Naive thymus-derived CD4-positive, alpha-beta T cell (primary cell): ENCODE measurements around the gene ATP8B4. TPM values are rescaled to one million over a fixed set of nuclear protein-coding genes. Genes with fewer than 3 reads are reported as not detected.

Experiments used
- ATAC-seq: fragments of 150-1000 bp; cut with Tn5 transposase; 2 replicates; pipeline ENCODE4 v1.10.0; 2021; ENCODE audit warnings: mild to moderate bottlenecking, moderate library complexity
- CTCF ChIA-PET: fragments of 350-600 bp; sonication (Branson Sonifier 250); formaldehyde crosslinking; loops from one replicate; lab custom pipeline; 2021; ENCODE audit warnings: antibody characterized with exemption; lab: Charles Lee
- POLR2A ChIA-PET: fragments of 350-600 bp; sonication (Branson Sonifier 250); formaldehyde crosslinking; loops from one replicate; lab custom pipeline; 2021; ENCODE audit warnings: antibody characterized with exemption, inconsistent platforms; lab: Charles Lee
- DNase-seq, 9 donors: peaks; one replicate each; pipeline versions ENCODE4 v3.0.0 to v3.0.0-alpha.2; 2020 to 2022; ENCODE audit warnings: mixed read lengths in 1 of 9
- H3K27ac ChIP-seq: one replicate; pipeline ENCODE4 v1.7.0; 2013; ENCODE audit warnings: mild to moderate bottlenecking, low read depth, low read length, moderate library complexity
- H3K27me3 ChIP-seq, 2 donors: one replicate each; pipeline ENCODE4 v1.7.0; 2013; ENCODE audit warnings: low read length in 2 of 2, mild to moderate bottlenecking in 2 of 2, moderate library complexity in 2 of 2; ENCODE audit not compliant: control insufficient read depth in 2 of 2, insufficient read depth in 2 of 2
- H3K36me3 ChIP-seq, 3 experiments: 1 replicate in 2 of 3; 2 replicates in 1 of 3; pipeline ENCODE4 v1.7.0; 2013; ENCODE audit warnings: low read length in 3 of 3, mild to moderate bottlenecking in 3 of 3, moderate library complexity in 1 of 3; ENCODE audit not compliant: insufficient read depth in 3 of 3, control insufficient read depth in 2 of 3
- H3K4me1 ChIP-seq, 2 donors: one replicate each; pipeline ENCODE4 v1.7.0; 2013; ENCODE audit warnings: low read length in 2 of 2, mild to moderate bottlenecking in 2 of 2, moderate library complexity in 1 of 2; ENCODE audit not compliant: control insufficient read depth in 2 of 2, insufficient read depth in 2 of 2
- H3K4me3 ChIP-seq: 2 replicates; pipeline ENCODE4 v1.7.0; 2013; ENCODE audit warnings: mild to moderate bottlenecking, low read length
- H3K9me3 ChIP-seq, 3 experiments: 1 replicate in 2 of 3; 2 replicates in 1 of 3; pipeline ENCODE4 v1.7.0; 2013; ENCODE audit warnings: low read length in 3 of 3; ENCODE audit not compliant: control insufficient read depth in 2 of 3
- H3K27ac Mint-ChIP-seq, 9 donors: one replicate each; pipeline ENCODE4 v1.8.0; 2020 to 2022; ENCODE audit warnings: mixed read lengths in 9 of 9, mild to moderate bottlenecking in 8 of 9, moderate library complexity in 5 of 9, inconsistent platforms in 2 of 9
- H3K27me3 Mint-ChIP-seq, 5 donors: one replicate each; pipeline ENCODE4 v1.8.0; 2021 to 2022; ENCODE audit warnings: mixed read lengths in 5 of 5, mild to moderate bottlenecking in 1 of 5
- H3K36me3 Mint-ChIP-seq, 5 donors: one replicate each; pipeline ENCODE4 v1.8.0; 2020 to 2022; ENCODE audit warnings: mixed read lengths in 5 of 5, mild to moderate bottlenecking in 3 of 5, inconsistent platforms in 1 of 5
- H3K4me1 Mint-ChIP-seq, 7 donors: one replicate each; pipeline ENCODE4 v1.8.0; 2020 to 2022; ENCODE audit warnings: mixed read lengths in 7 of 7, mild to moderate bottlenecking in 3 of 7, inconsistent platforms in 1 of 7
- H3K4me3 Mint-ChIP-seq, 10 donors: one replicate each; pipeline ENCODE4 v1.8.0; 2020 to 2022; ENCODE audit warnings: mild to moderate bottlenecking in 10 of 10, mixed read lengths in 10 of 10, moderate library complexity in 6 of 10, inconsistent platforms in 2 of 10
- H3K9me3 Mint-ChIP-seq, 11 donors: one replicate each; pipeline ENCODE4 v1.8.0; 2020 to 2022; ENCODE audit warnings: mixed read lengths in 11 of 11, mild to moderate bottlenecking in 4 of 11, inconsistent platforms in 1 of 11, moderate library complexity in 1 of 11
- intact Hi-C, 2 donors: fragments of 100-400 bp; cut with micrococcal nuclease; formaldehyde crosslinking; loops; one replicate each; pipeline ENCODE4 v1.15.1; 2023
- polyA plus RNA-seq, 2 donors: library from polyadenylated mRNA; unstranded; fragments of 300-500 nt; fragmentation: Illumina TruSeq; gene quantifications; one replicate each; pipeline ENCODE4 v1.2.3, GENCODE V29; 2021
- total RNA-seq, 6 experiments: library from RNA in 5 of 6; stranded (reverse) in 5 of 6; gene quantifications; 1 replicate in 5 of 6; 2 replicates in 1 of 6; pipeline ENCODE4 v1.2.3 and lab custom pipeline; 2021 to 2026

Gene ATP8B4
- total RNA-seq (10 to 100 TPM in 2 of 5 experiments, 1 to 10 TPM in 2, under 1 TPM in 1; 0.92 to 24.3 (median 5.0) TPM), polyA plus RNA-seq (not detected), total RNA-seq (lab: John Stamatoyannopoulos, UW) (0.40 reads per million)

GRCh38 chr15:50119063-50120040 is at the start of gene ATP8B4:
Gene ATP8B4, minus strand, starts transcription at chr15:50119233. Its CDS starts 12,267 bp downstream, at chr15:50106966.
- intact Hi-C loops, result loop anchor here in 1 of 2 donors (1.0 kb wide), 1 partner anchor 16 kb away; no protein-coding TSS in a partner anchor
- Mint-ChIP-seq H3K9me3 (peaks cover 0 to 17% (median 7%) of the 10 kb centered on the region in 11 donors), H3K4me3 (peak within 1 kb of the TSS in 2 of 10 donors; percentile 73 to 82), H3K27me3 (peaks cover 0 to 17% (median 14%) of the 10 kb centered on the region in 5 donors), H3K27ac (peak within 1 kb of the TSS in 1 of 9 donors; percentile 82), H3K36me3 (peaks cover 0 to 30% (median 4%) of the 10 kb centered on the region in 5 donors), H3K4me1 (peaks cover 0 to 36% (median 7%) of the 10 kb centered on the region in 7 donors)
- Histone ChIP-seq H3K36me3 (no peaks in the 10 kb centered on the region), H3K27me3 (no peaks in the 10 kb centered on the region), H3K4me3 (no peak within 1 kb of the TSS), H3K27ac (no peak within 1 kb of the TSS), H3K4me1 (no peaks in the 10 kb centered on the region), H3K9me3 (no peaks in the 10 kb centered on the region)
- CTCF ChIA-PET, result interaction anchor here (0.6 kb wide), 1 partner anchor 431 kb away, joined by 3 read pairs; no protein-coding TSS in a partner anchor
- ATAC-seq (no peak), DNase-seq (no peak)
- POLR2A ChIA-PET, result no interaction called here

- H3K4me3 Mint-ChIP-seq, result no peak overlapping the region
- Histone ChIP-seq H3K4me1 (no peaks in the 10 kb centered on the region), H3K36me3 (no peaks in the 10 kb centered on the region), H3K27me3 (no peaks in the 10 kb centered on the region), H3K9me3 (no peaks in the 10 kb centered on the region), H3K27ac (no peak overlapping the region), H3K4me3 (no peak overlapping the region)
- peaks cover 0 to 3% (median 0%) of the 10 kb centered on the region in 7 donors for H3K4me1 Mint-ChIP-seq
- peaks cover 0 to 27% (median 6%) of the 10 kb centered on the region in 5 donors for H3K36me3 Mint-ChIP-seq
- H3K9me3 Mint-ChIP-seq, result peaks cover 0 to 17% (median 7%) of the 10 kb centered on the region in 11 donors
- CTCF ChIA-PET, result no interaction called here
- ATAC-seq, result no peak
- POLR2A ChIA-PET, result no interaction called here
- intact Hi-C loops, result no loop called here
- DNase-seq, result no peak
- no peak overlapping the region for H3K27ac Mint-ChIP-seq
- peaks cover 0 to 36% (median 21%) of the 10 kb centered on the region in 5 donors for H3K27me3 Mint-ChIP-seq
These were observed 49.3 kb upstream of the ATP8B4 start for GRCh38 chr15:50168379-50168778.

- H3K4me3 ChIP-seq, result no peak overlapping the region
- CTCF ChIA-PET, result no interaction called here
- Mint-ChIP-seq H3K27ac (no peak overlapping the region), H3K9me3 (peaks cover 0 to 15% (median 8%) of the 10 kb centered on the region in 11 donors), H3K4me1 (peaks cover 0 to 3% (median 0%) of the 10 kb centered on the region in 7 donors), H3K27me3 (peaks cover 0 to 44% (median 26%) of the 10 kb centered on the region in 5 donors), H3K36me3 (peaks cover 0 to 27% (median 7%) of the 10 kb centered on the region in 5 donors), H3K4me3 (no peak overlapping the region)
- POLR2A ChIA-PET, result no interaction called here
- DNase-seq (no peak), ATAC-seq (no peak)
- H3K4me1 ChIP-seq, result no peaks in the 10 kb centered on the region
- H3K36me3 ChIP-seq, result no peaks in the 10 kb centered on the region
- no peaks in the 10 kb centered on the region for H3K27me3 ChIP-seq
- H3K27ac ChIP-seq, result no peak overlapping the region
- intact Hi-C loops, result no loop called here
- no peaks in the 10 kb centered on the region for H3K9me3 ChIP-seq
These were observed 48.1 kb upstream of the ATP8B4 start for GRCh38 chr15:50167110-50167509.

GRCh38 chr15:50166216-50166615 is 47.2 kb upstream of the ATP8B4 start:
- H3K9me3 Mint-ChIP-seq, result peaks cover 0 to 6% (median under 1%) of the 10 kb centered on the region in 11 donors
- CTCF ChIA-PET, result no interaction called here
- POLR2A ChIA-PET, result no interaction called here

GRCh38 chr15:50164458-50164857 is 45.4 kb upstream of the ATP8B4 start:
- peaks cover 0 to 7% (median 3%) of the 10 kb centered on the region in 11 donors for H3K9me3 Mint-ChIP-seq
- ATAC-seq (no peak), DNase-seq (no peak)
- intact Hi-C loops, result no loop called here
- ChIA-PET POLR2A (no interaction called here), CTCF (no interaction called here)
- H3K27me3 Mint-ChIP-seq, result peaks cover 12 to 38% (median 26%) of the 10 kb centered on the region in 5 donors
- H3K36me3 Mint-ChIP-seq, result peaks cover 0 to 12% (median 3%) of the 10 kb centered on the region in 5 donors
- Histone ChIP-seq H3K4me3 (no peak overlapping the region), H3K9me3 (no peaks in the 10 kb centered on the region), H3K36me3 (no peaks in the 10 kb centered on the region), H3K27me3 (no peaks in the 10 kb centered on the region), H3K4me1 (no peaks in the 10 kb centered on the region), H3K27ac (no peak overlapping the region)
- H3K4me1 Mint-ChIP-seq, result no peaks in the 10 kb centered on the region
- H3K4me3 Mint-ChIP-seq, result no peak overlapping the region
- no peak overlapping the region for H3K27ac Mint-ChIP-seq

More at GRCh38 chr15:50166216-50166615, 47.2 kb upstream of the ATP8B4 start:
- H3K4me1 ChIP-seq, result no peaks in the 10 kb centered on the region
- H3K36me3 ChIP-seq, result no peaks in the 10 kb centered on the region
- no peaks in the 10 kb centered on the region for H3K27me3 ChIP-seq
- no peak overlapping the region for H3K4me3 ChIP-seq
- ATAC-seq, result peak; percentile 51
- Mint-ChIP-seq H3K4me1 (no peaks in the 10 kb centered on the region), H3K27me3 (peaks cover 3 to 38% (median 26%) of the 10 kb centered on the region in 5 donors), H3K36me3 (peaks cover 0 to 21% (median 3%) of the 10 kb centered on the region in 5 donors), H3K4me3 (no peak overlapping the region), H3K27ac (no peak overlapping the region)
- no peaks in the 10 kb centered on the region for H3K9me3 ChIP-seq
- intact Hi-C loops, result no loop called here
- no peak overlapping the region for H3K27ac ChIP-seq
- DNase-seq, result no peak

GRCh38 chr15:50163719-50164410 is 44.8 kb upstream of the ATP8B4 start:
- Histone ChIP-seq H3K9me3 (no peaks in the 10 kb centered on the region), H3K27me3 (no peaks in the 10 kb centered on the region), H3K4me3 (no peak overlapping the region), H3K36me3 (no peaks in the 10 kb centered on the region), H3K4me1 (no peaks in the 10 kb centered on the region), H3K27ac (no peak overlapping the region)
- ATAC-seq (peak; percentile 54), DNase-seq (no peak)
- Mint-ChIP-seq H3K36me3 (peaks cover 0 to 8% (median 3%) of the 10 kb centered on the region in 5 donors), H3K9me3 (peaks cover 0 to 13% (median 5%) of the 10 kb centered on the region in 11 donors), H3K27ac (no peak overlapping the region), H3K4me3 (no peak overlapping the region), H3K27me3 (peaks cover 12 to 38% (median 26%) of the 10 kb centered on the region in 5 donors), H3K4me1 (no peaks in the 10 kb centered on the region)
- ChIA-PET CTCF (no interaction called here), POLR2A (no interaction called here)
- intact Hi-C loops, result no loop called here
